M059J (cell line): ENCODE measurements around the gene LARGE1. TPM values are rescaled to one million over a fixed set of nuclear protein-coding genes. Genes with fewer than 3 reads are reported as not detected.

Source experiments
- DNase-seq: peaks from one replicate; pipeline ENCODE4 v3.0.0-alpha.2; 2012; ENCODE audit warnings: low read depth
- total RNA-seq: library from RNA; depleted of rRNA; stranded (reverse); fragments of >200 nt; shearing (Covaris generic); gene quantifications from 2 replicates; pipeline ENCODE4 v1.2.3, GENCODE V29; 2014

Gene LARGE1
- total RNA-seq, 1 experiment from 2014 or later: 3.4 TPM

DNA sequence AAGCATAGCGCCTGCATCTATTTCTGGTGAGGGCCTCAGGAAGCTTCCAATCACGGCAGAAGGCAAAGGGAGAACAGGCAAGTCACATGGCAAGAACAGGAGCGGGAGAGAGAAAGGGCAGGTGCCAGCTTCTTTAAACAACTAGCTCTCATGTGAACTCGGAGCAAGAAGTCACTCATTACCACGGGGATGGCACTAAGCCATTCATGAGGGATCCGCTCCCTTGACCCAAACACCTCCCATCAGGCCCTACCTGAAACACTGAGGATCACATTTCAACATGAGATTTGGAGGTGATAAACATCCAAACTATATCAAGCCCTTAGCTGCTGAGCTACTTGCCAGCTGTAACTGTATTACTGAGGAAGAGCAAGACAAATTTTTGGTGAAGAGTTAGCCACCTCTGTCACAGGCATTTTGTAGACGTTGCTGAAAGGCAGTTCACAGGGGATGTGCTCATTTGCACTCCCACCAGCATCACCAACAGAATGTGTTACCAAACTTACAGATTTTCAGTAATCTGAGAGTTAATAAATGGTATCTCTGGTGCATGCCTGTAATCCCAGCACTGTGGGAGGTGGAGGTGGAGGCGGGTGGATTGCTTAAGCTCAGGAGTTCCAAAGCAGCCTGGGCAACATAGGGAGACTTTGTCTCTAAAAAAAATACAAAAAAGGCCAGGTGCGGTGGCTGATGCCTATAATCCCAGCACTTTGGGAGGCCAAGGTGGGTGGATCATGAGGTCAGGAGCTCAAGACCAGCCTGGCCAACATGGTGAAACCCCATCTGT lies 398.2 kb downstream of the LARGE1 start:
- DNase-seq: no peak

DNA sequence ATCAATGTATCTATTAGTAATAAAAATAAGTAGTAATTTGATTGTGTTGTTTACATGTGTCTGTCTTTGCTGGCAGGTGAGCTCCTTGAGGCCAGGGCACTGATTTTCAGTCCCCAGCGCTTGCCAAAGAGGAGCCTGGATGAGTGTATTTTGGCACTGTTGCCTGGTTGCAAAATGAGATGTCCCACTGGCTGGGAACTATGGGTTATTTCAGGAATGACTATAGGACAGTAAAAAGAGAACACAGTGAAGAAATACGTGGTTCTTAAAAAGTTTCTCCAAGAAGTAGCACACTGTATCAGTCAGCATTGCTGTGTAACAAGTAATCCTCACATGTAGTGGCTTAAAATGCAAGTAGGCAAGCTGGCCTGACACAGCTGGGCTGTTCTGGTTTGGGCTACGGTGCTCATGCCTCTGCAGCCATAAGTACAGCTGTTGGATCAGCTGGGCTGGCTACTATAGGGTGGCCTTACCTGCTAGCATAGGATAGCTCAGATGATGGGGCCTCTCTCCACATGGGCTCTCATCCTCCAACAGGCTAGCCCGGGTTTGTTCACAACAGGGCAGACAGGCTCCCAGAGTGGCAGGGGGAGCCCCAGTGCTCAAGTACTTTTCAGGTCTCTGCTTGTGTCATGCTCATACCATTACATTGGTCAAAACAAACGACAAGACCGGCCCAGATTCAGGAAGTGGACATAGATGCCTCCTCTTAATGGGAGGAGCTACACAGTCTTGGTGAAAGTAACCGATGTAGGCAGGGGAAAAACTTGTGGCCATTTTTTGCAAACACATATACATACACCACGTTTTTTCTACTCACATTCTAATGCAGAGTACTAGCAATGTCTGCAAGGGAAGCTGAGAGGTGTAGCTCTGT lies 399.1 kb downstream of the LARGE1 start:
- DNase-seq: no peak

GRCh38 chr22:33519974-33520903 lies 400.0 kb downstream of the LARGE1 start:
- DNase-seq: no peak

DNA sequence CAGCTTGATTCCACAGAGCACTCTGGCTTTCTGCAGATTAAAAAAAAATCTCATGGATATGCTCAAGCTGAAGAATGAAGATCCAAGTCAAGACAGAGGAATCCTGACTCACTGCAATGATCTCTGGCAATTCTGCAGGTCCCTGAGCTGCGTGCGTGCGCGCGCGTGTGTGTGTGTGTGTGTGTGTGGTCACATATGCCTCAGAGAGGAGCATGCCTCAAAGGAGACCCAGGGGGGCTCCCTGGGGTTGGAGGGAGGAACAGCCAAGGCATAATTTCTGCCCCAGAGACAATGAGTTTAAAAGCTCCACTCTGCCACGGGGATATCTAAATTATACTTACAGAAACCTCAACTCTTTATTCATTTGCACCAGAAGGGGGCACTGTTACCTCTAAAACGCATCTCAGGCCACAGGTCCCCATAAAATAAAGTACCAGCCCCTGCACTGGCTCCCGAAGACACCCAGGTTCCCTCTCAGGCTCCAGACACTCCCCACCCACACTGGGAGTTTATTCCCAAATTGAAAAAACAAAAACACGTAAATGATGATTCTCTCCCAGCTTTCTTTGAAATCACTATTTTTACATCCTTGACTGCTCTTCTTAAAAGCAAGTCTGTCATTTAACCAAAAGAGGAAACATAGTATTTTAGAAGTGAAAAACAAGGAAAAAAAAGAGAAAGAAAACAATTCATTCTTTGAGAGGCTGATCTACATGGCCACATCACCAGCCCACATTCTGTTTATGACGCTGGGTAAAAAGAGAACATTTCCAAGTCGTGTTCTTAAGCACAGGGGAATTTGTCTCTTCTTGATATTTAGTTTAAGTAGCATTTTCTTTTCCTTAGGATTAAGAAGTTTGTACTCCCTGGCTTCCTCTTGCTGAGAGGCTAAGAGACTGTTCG lies 401.0 kb downstream of the LARGE1 start:
- DNase-seq: peak; percentile 3

DNA sequence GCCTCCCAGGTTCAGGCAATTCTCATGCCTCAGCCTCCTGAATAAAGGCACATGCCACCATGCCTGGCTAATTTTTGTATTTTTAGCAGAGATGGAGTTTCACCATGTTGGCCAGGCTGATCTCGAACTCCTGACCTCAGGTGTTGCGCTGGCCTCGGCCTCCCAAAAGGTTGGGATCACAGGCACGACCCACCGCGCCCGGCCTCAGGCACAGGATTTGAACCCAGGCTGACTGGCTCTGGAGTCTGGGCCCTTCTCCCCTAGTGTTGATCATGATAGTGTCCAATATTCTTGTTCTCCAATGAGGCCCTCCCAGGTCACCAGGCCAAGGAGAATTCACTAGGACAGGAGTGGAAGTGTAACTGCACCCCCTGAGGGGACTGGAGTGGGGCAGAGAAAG lies 401.9 kb downstream of the LARGE1 start:
- no peak for DNase-seq

DNA sequence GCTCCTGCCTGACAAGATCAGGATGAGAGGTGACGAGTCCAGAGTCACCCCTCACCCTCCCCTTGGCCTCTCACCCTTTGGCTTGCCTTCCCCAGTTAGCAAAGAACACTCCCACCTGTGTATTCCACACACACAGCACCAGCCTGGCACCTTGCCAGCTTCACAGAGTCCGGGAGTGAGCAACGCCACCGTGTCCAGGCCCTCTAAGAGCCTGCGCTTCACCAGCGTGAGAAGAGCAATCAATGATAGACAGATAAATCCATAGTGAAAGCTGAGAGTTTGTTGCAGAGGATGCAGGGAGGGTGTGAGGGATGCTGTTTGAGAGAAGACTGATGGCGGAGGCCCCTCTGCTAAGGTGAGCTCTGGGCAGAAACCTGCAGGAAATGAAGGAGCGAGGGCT lies 404.5 kb downstream of the LARGE1 start:
- DNase-seq: no peak

- no peak for DNase-seq
Measured at GRCh38 chr22:33513388-33514338, 406.6 kb downstream of the LARGE1 start.

GRCh38 chr22:33512908-33513307 lies 407.4 kb downstream of the LARGE1 start:
- DNase-seq: no peak

DNA sequence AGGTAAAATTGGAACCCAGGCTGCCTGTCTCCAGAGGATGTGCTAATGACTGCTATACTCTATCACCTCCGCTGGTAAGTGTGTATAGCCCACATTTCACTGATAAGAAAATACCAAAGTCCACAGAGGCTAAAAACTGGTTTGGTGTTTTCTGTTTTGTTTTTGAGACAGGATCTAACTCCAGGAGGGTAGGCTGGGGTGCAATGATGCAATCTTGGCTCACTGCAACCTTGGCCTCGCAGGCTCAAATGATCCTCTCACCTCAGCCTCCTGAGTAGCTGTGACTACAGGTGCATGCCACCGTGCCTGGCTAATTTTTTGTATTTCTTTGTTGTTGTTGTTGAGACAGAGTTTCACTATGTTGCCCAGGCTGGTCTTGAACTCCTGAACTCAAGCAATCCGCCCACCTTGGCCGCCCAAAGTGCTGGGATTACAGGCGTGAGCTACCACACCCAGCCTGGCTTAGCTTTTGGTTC lies 409.8 kb downstream of the LARGE1 start:
- no peak for DNase-seq

DNA sequence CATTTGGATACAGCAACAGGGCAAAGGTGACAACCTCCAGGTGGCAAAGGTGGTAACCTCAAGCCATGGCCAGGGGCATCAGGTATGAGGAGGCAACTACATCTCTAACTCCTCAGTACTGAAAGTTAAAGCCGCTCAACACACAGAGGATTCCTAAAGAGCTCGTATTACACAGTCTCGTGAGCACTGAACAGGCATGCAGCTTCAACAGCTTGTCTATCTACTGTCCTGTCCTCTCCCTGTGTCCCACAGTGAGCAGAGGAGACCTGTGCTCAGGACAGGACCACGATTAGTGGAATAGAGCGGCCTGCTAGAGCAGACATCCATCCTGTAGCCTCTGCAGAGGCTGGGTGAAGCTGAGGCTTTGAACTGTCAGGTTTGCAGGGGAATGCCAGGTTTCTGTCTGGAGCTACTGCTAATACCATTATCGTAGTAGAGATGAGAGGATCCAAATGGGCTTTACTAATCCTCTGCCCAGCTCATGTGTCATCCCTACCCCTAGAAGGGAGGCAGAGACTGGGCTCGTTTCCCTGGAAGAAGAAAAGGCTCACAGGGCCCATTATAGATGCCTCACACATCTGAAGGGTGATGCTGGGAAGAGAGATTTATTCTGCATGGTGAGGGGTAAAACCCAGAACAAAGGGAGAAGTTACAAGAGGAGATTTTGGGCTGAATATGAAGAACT lies 415.2 kb downstream of the LARGE1 start:
- no peak for DNase-seq

GRCh38 chr22:33496112-33496511 lies 424.2 kb downstream of the LARGE1 start:
- DNase-seq: no peak

GRCh38 chr22:33493476-33494205 lies 426.6 kb downstream of the LARGE1 start:
- DNase-seq: no peak

- DNase-seq: no peak
Measured at GRCh38 chr22:33492210-33492651, 428.0 kb downstream of the LARGE1 start.

- no peak for DNase-seq
Measured at GRCh38 chr22:33487041-33487716, 433.1 kb downstream of the LARGE1 start.

GRCh38 chr22:33481550-33481949 lies 438.7 kb downstream of the LARGE1 start:
- no peak for DNase-seq

GRCh38 chr22:33477120-33478111 lies 442.9 kb downstream of the LARGE1 start:
- DNase-seq: peak; percentile 26
